Mucosa of descending colon (tissue), 3 donors: ENCODE results near the gene ORAI3. TPM values are rescaled to one million over a fixed set of nuclear protein-coding genes. Genes with fewer than 3 reads are reported as not detected.
A peak's percentile ranks its signal among the peaks of the same experiment; 100 is the strongest.

Source experiments
- ATAC-seq: fragments of 200-7000 bp; cut with Tn5 transposase; one replicate; pipeline ENCODE4 v1.9.1; 2020; ENCODE audit warnings: mild to moderate bottlenecking, moderate library complexity
- DNase-seq, 3 donors: peaks; one replicate each; pipeline ENCODE4 v3.0.0-alpha.2; 2020
- H3K36me3 ChIP-seq: fragments of 200-600 bp; one replicate; pipeline ENCODE4 v1.8.0; 2021; ENCODE audit warnings: low read depth, mild to moderate bottlenecking
- H3K4me1 ChIP-seq: fragments of 200-600 bp; one replicate; pipeline ENCODE4 v1.8.0; 2021; ENCODE audit warnings: low read depth, mild to moderate bottlenecking
- H3K4me3 ChIP-seq: fragments of 200-600 bp; one replicate; pipeline ENCODE4 v1.8.0; 2021; ENCODE audit warnings: mild to moderate bottlenecking
- H3K9me3 ChIP-seq: fragments of 200-600 bp; one replicate; pipeline ENCODE4 v1.8.0; 2021; ENCODE audit warnings: mild to moderate bottlenecking
- CTCF ChIP-seq: fragments of 200-600 bp; IDR thresholded peaks from one replicate; pipeline ENCODE4 v1.8.0; 2022; ENCODE audit warnings: antibody characterized with exemption, mild to moderate bottlenecking
- intact Hi-C, 2 donors: fragments of 100-400 bp; cut with DNase I in 1 of 2; cut with micrococcal nuclease in 1 of 2; formaldehyde crosslinking; loops; one replicate each; pipeline versions ENCODE4 v1.11.0 to v1.11.1; 2022; cut with DNase I, micrococcal nuclease
- total RNA-seq, 3 donors: library from RNA; stranded (reverse); fragmentation: NEBNext Ultra II Directional in 2 of 3; extraction: Animal tissue kit (Norgen Biotek cat#: 25700) in 2 of 3; gene quantifications; one replicate each; pipeline versions ENCODE4 v1.2.1 to v1.2.4, GENCODE V29; 2021 to 2023
- donor health status: DM: no; HTN: no; CAD: no; lungs with moderate emphysema.
- donor health status: DM: no; HTN: no; CAD: no.
- donor health status: DM: no; HTN: yes; CAD: no.

The ORAI3 gene
- total RNA-seq, 3 donors from 2014 or later, result 14.6 to 24.6 (median 15.4) TPM

GRCh38 chr16:30924076-30924912 lies 24.6 kb upstream of the ORAI3 start:
- peak; percentile 43 to 73 (median 71) for DNase-seq
- peaks cover 7% of the 10 kb centered on the region for H3K4me1 ChIP-seq
- no peak for ATAC-seq

GRCh38 chr16:30924913-30925631 lies 23.8 kb upstream of the ORAI3 start:
- ATAC-seq (no peak), DNase-seq (no peak)
- intact Hi-C loops, result loop anchor here in 1 of 2 donors (5.0 kb wide), 1 partner anchor 83 kb away; no protein-coding TSS in a partner anchor
- no peak overlapping the region for H3K4me3 ChIP-seq
- H3K9me3 ChIP-seq, result no peaks in the 10 kb centered on the region
- H3K36me3 ChIP-seq, result peaks cover 4% of the 10 kb centered on the region
- TF ChIP-seq CTCF, result no peak
- H3K4me1 ChIP-seq, result peaks cover 7% of the 10 kb centered on the region

More at GRCh38 chr16:30924076-30924912, 24.6 kb upstream of the ORAI3 start:
- no peak for TF ChIP-seq CTCF
- H3K4me3 ChIP-seq, result peak overlapping the region; percentile 32
- intact Hi-C loops, result loop anchor here in 1 of 2 donors (5.0 kb wide), 1 partner anchor 82 kb away; no protein-coding TSS in a partner anchor
- peaks cover 4% of the 10 kb centered on the region for H3K36me3 ChIP-seq
- no peaks in the 10 kb centered on the region for H3K9me3 ChIP-seq

- intact Hi-C loops, result no loop called here
- ATAC-seq (no peak), DNase-seq (no peak)
- H3K4me3 ChIP-seq, result no peak overlapping the region
- H3K4me1 ChIP-seq, result peaks cover 7% of the 10 kb centered on the region
- H3K36me3 ChIP-seq, result peaks cover 4% of the 10 kb centered on the region
- H3K9me3 ChIP-seq, result no peaks in the 10 kb centered on the region
- TF ChIP-seq CTCF, result no peak
Observed at GRCh38 chr16:30925632-30925987, 23.3 kb upstream of the ORAI3 start.

GRCh38 chr16:30925995-30926811 lies 22.7 kb upstream of the ORAI3 start:
- no peak overlapping the region for H3K4me3 ChIP-seq

More at GRCh38 chr16:30925995-30926811, 22.7 kb upstream of the ORAI3 start:
- ATAC-seq (no peak), DNase-seq (no peak)
- Histone ChIP-seq H3K4me1 (peaks cover 6% of the 10 kb centered on the region), H3K36me3 (peaks cover 4% of the 10 kb centered on the region), H3K9me3 (no peaks in the 10 kb centered on the region)
- intact Hi-C loops, result no loop called here
- no peak for TF ChIP-seq CTCF
